GM12878 (cell line): ENCODE results near the gene EHD4. TPM values are rescaled to one million over a fixed set of nuclear protein-coding genes. Genes with fewer than 3 reads are reported as not detected.
A peak's percentile ranks its signal among the peaks of the same experiment; 100 is the strongest.

Experiments used
- ATF2 ChIP-seq: IDR thresholded peaks from 2 replicates; pipeline ENCODE4 v1.6.1; 2012; ENCODE audit warnings: low read length, inconsistent platforms
- CEBPZ ChIP-seq: fragments of 150-350 bp; IDR thresholded peaks from 2 replicates; pipeline ENCODE4 v1.6.1; 2016; ENCODE audit warnings: low read depth, low read length
- CHD1 ChIP-seq: IDR thresholded peaks from 2 replicates; pipeline ENCODE4 v1.6.1; 2012; ENCODE audit warnings: low read depth, low read length, improper control_type of control experiment
- E4F1 ChIP-seq: fragments of 450-650 bp; IDR thresholded peaks from 2 replicates; pipeline ENCODE4 v1.6.1; 2018; ENCODE audit warnings: borderline replicate concordance, mild to moderate bottlenecking; ENCODE audit not compliant: partially characterized antibody
- FOXK2 ChIP-seq: fragments of 450-650 bp; IDR thresholded peaks from 2 replicates; pipeline ENCODE4 v1.6.1; 2017; ENCODE audit warnings: mild to moderate bottlenecking, moderate library complexity
- HSF1 ChIP-seq: fragments of 150-350 bp; IDR thresholded peaks from 2 replicates; pipeline ENCODE4 v1.6.1; 2014; ENCODE audit warnings: mild to moderate bottlenecking, low read depth, low read length
- IRF5 ChIP-seq: fragments of 450-650 bp; IDR thresholded peaks from 2 replicates; pipeline ENCODE4 v1.6.1; 2017; ENCODE audit warnings: borderline replicate concordance
- KAT2A ChIP-seq: conservative IDR thresholded peaks from 2 replicates; pipeline ENCODE4 v1.6.1; 2011; ENCODE audit warnings: low read depth, low read length; ENCODE audit not compliant: control insufficient read depth
- MAX ChIP-seq: IDR thresholded peaks from 2 replicates; pipeline ENCODE4 v1.6.1; 2012; ENCODE audit warnings: low read depth, low read length, improper control_type of control experiment
- MEF2B ChIP-seq: fragments of 450-650 bp; IDR thresholded peaks from 2 replicates; pipeline ENCODE4 v1.6.1; 2018; ENCODE audit warnings: mild to moderate bottlenecking, moderate library complexity; ENCODE audit not compliant: partially characterized antibody, poor library complexity, severe bottlenecking
- MXI1 ChIP-seq: fragments of 150-350 bp; IDR thresholded peaks from 2 replicates; pipeline ENCODE4 v1.6.1; 2011; ENCODE audit warnings: low read depth, mild to moderate bottlenecking, inconsistent platforms, low read length, improper control_type of control experiment
- RB1 ChIP-seq: fragments of 450-650 bp; formaldehyde crosslinking; IDR thresholded peaks from 2 replicates; pipeline ENCODE4 v1.6.1; 2017; ENCODE audit warnings: mild to moderate bottlenecking, borderline replicate concordance
- SMAD1 ChIP-seq: fragments of 450-650 bp; IDR thresholded peaks from 2 replicates; pipeline ENCODE4 v1.6.1; 2018; ENCODE audit warnings: mild to moderate bottlenecking, low read depth; ENCODE audit not compliant: partially characterized antibody
- SRF ChIP-seq, 2 experiments: IDR thresholded peaks; 2 replicates each; pipeline ENCODE4 v1.6.1; 2011; ENCODE audit warnings: low read depth in 2 of 2, low read length in 2 of 2, mild to moderate bottlenecking in 1 of 2, moderate library complexity in 1 of 2
- STAT1 ChIP-seq: fragments of 450-650 bp; conservative IDR thresholded peaks from 2 replicates; pipeline ENCODE4 v1.6.1; 2014; ENCODE audit warnings: antibody characterized with exemption, mild to moderate bottlenecking
- SUPT20H ChIP-seq: IDR thresholded peaks from 2 replicates; pipeline ENCODE4 v1.6.1; 2011; ENCODE audit warnings: low read depth, mild to moderate bottlenecking, low read length, moderate library complexity, borderline replicate concordance; ENCODE audit not compliant: control insufficient read depth
- TAF1 ChIP-seq: IDR thresholded peaks from 2 replicates; pipeline ENCODE4 v1.6.1; 2011; ENCODE audit warnings: mild to moderate bottlenecking, low read depth, low read length, borderline replicate concordance
- polyA plus RNA-seq, 11 experiments: library from polyadenylated mRNA; depleted of rRNA in 4 of 11; unstranded in 6 of 11; stranded (reverse) in 5 of 11; fragments of >200 nt; fragmentation: Nextera tagmentation in 4 of 11; fragmentation: Illumina TruSeq in 1 of 11; extraction: Ambion mirVana in 4 of 11; extraction: Trizol in 1 of 11; gene quantifications; 1 replicate in 1 of 11; 2 replicates in 10 of 11; pipeline versions ENCODE4 v1.2.1 to v1.2.3, GENCODE V29; 2011 to 2016; ENCODE audit warnings: inconsistent platforms in 2 of 11, missing spikeins in 2 of 11, low read depth in 1 of 11
- total RNA-seq, 4 experiments: library from RNA; depleted of rRNA in 3 of 4; stranded (reverse); fragments of >200 nt in 3 of 4; fragmentation: Illumina TruSeq in 1 of 4; extraction: Trizol in 1 of 4; gene quantifications; 2 replicates each; pipeline versions ENCODE4 v1.2.1 to v1.2.3, GENCODE V29; 2013 to 2021

EHD4 gene
- total and polyA plus RNA-seq, 10 of the 15 experiments (the other 5 are each of a cell fraction or from before 2014, with no cell fraction given) = 4.2 to 62.9 (median 44.7) TPM

- no peak for TF ChIP-seq CEBPZ
- TF ChIP-seq HSF1 = no peak
- peak; percentile 77 for TF ChIP-seq MXI1
- peak; percentile 75 for TF ChIP-seq SMAD1
- no peak for TF ChIP-seq IRF5
- TF ChIP-seq SRF (IDR thresholded peaks at IDR 0.05; ENCODE audit: low read depth in 2 of 2, low read length in 2 of 2) = no peak
- TF ChIP-seq CHD1 = no peak
- TF ChIP-seq RB1 = no peak
- TF ChIP-seq ATF2 = no peak
- peak; percentile 84 for TF ChIP-seq TAF1
- TF ChIP-seq KAT2A = no peak
- TF ChIP-seq MEF2B = peak; percentile 53
- TF ChIP-seq E4F1 = no peak
- TF ChIP-seq FOXK2 = no peak
- TF ChIP-seq STAT1 = 0 out of 2 replicates have a peak, but pooled peaks have one; percentile 15
- no peak for TF ChIP-seq SUPT20H
- TF ChIP-seq MAX = no peak; the same call in 1 of the 2 replicates
These were observed 1.1 kb downstream of the EHD4 start (continued) for GRCh38 chr15:41971089-41971894.
